Endodermal cell (in vitro differentiated cells): ENCODE data around the gene DPP3. TPM values are rescaled to one million over a fixed set of nuclear protein-coding genes. Genes with fewer than 3 reads are reported as not detected.
"Not testable (repeated sequence)": the region's sequence is repeated elsewhere in the genome, so short reads cannot be mapped to it uniquely, and the experiment has no call there.

Experiments
- DNase-seq: peaks from one replicate; pipeline ENCODE4 v3.0.0-alpha.2; 2017
- H3K27ac ChIP-seq: 2 replicates; pipeline ENCODE4 v1.5.1; 2013; ENCODE audit warnings: mild to moderate bottlenecking, low read depth, low read length, moderate library complexity
- H3K27me3 ChIP-seq: 2 replicates; pipeline ENCODE4 v1.6.1; 2013; ENCODE audit warnings: mild to moderate bottlenecking, low read length, moderate library complexity; ENCODE audit not compliant: insufficient read depth, control insufficient read depth, poor library complexity, severe bottlenecking
- H3K36me3 ChIP-seq: 2 replicates; pipeline ENCODE4 v1.7.0; 2013; ENCODE audit warnings: mild to moderate bottlenecking, low read length, moderate library complexity; ENCODE audit not compliant: control insufficient read depth, insufficient read depth
- H3K4me1 ChIP-seq: one replicate; pipeline ENCODE4 v1.7.0; 2013; ENCODE audit warnings: low read length; ENCODE audit not compliant: control insufficient read depth, insufficient read depth
- H3K4me3 ChIP-seq: 2 replicates; pipeline ENCODE4 v1.5.1; 2013; ENCODE audit warnings: mild to moderate bottlenecking, low read length, moderate library complexity
- H3K9ac ChIP-seq: 2 replicates; pipeline ENCODE4 v1.6.1; 2013; ENCODE audit warnings: mild to moderate bottlenecking, low read length, moderate library complexity; ENCODE audit not compliant: poor library complexity, severe bottlenecking; ENCODE audit errors: extremely low read depth
- H3K9me3 ChIP-seq: 2 replicates; pipeline ENCODE4 v1.6.1; 2013; ENCODE audit warnings: mild to moderate bottlenecking, low read length, moderate library complexity; ENCODE audit not compliant: control insufficient read depth
- H3K27ac Mint-ChIP-seq: 2 replicates; pipeline ENCODE4 v1.8.0; 2020; ENCODE audit warnings: mixed read lengths
- H3K27me3 Mint-ChIP-seq: 2 replicates; pipeline ENCODE4 v1.8.0; 2021; ENCODE audit warnings: mild to moderate bottlenecking, mixed read lengths; ENCODE audit not compliant: insufficient read depth
- H3K36me3 Mint-ChIP-seq: 2 replicates; pipeline ENCODE4 v1.8.0; 2020; ENCODE audit warnings: low read depth, mixed read lengths
- H3K4me1 Mint-ChIP-seq: 2 replicates; pipeline ENCODE4 v1.8.0; 2020; ENCODE audit warnings: mixed read lengths
- H3K4me3 Mint-ChIP-seq: 2 replicates; pipeline ENCODE4 v1.8.0; 2020; ENCODE audit warnings: mild to moderate bottlenecking, moderate library complexity, mixed read lengths
- H3K9me3 Mint-ChIP-seq: 2 replicates; pipeline ENCODE4 v1.8.0; 2020; ENCODE audit warnings: mild to moderate bottlenecking, mixed read lengths
- CTCF ChIP-seq: fragments of 200-600 bp; sonication (generic); conservative IDR thresholded peaks from 2 replicates; pipeline ENCODE4 v1.5.0; 2021; ENCODE audit warnings: antibody characterized with exemption, mild to moderate bottlenecking
- WGBS, 2 experiments: methylation state at CpG; one replicate each; pipeline versions ENCODE4 v1.1.5 to v1.1.7; 2013; ENCODE audit warnings: missing lambda C conversion rate in 2 of 2, mixed read lengths in 1 of 2; ENCODE audit not compliant: insufficient coverage in 1 of 2, insufficient read length in 1 of 2; 5-methylcytosine and 5-hydroxymethylcytosine counted together
- total RNA-seq, 2 donors: library from RNA; stranded (reverse); fragmentation: NEBNext Ultra II Directional in 1 of 2; extraction: Animal tissue kit (Norgen Biotek cat#: 25700) in 1 of 2; gene quantifications; 2 replicates in 1 of 2; 3 replicates in 1 of 2; pipeline ENCODE4 v1.2.1, GENCODE V29; 2021

Gene DPP3
- total RNA-seq, 2 donors from 2014 or later = 84.8 to 86.3 TPM

GRCh38 chr11:66542362-66542761 lies 62.1 kb downstream of the DPP3 start:
- H3K9me3 Mint-ChIP-seq = no peaks in the 10 kb centered on the region
- no peak overlapping the region for H3K27ac Mint-ChIP-seq
- no peaks in the 10 kb centered on the region for H3K27me3 Mint-ChIP-seq
- H3K4me3 ChIP-seq = no peak overlapping the region
- no peaks in the 10 kb centered on the region for H3K9me3 ChIP-seq
- DNase-seq = no peak
- WGBS, 2 experiments = 88 to 98% methylated on average over 10 of the region's 10 CpGs
- no peaks in the 10 kb centered on the region for H3K4me1 ChIP-seq
- peaks cover 16% of the 10 kb centered on the region for H3K4me1 Mint-ChIP-seq
- no peak overlapping the region for H3K4me3 Mint-ChIP-seq
- no peak overlapping the region for H3K27ac ChIP-seq
- TF ChIP-seq CTCF = no peak
- H3K9ac ChIP-seq = no peak overlapping the region
- no peaks in the 10 kb centered on the region for H3K36me3 ChIP-seq
- no peaks in the 10 kb centered on the region for H3K27me3 ChIP-seq
- H3K36me3 Mint-ChIP-seq = peaks cover 33% of the 10 kb centered on the region

- Mint-ChIP-seq H3K4me3 (peak overlapping the region; percentile 15), H3K36me3 (peaks cover 27% of the 10 kb centered on the region), H3K27ac (peak overlapping the region; percentile 19), H3K4me1 (peaks cover 17% of the 10 kb centered on the region), H3K27me3 (peaks cover 1% of the 10 kb centered on the region), H3K9me3 (no peaks in the 10 kb centered on the region)
- Histone ChIP-seq H3K9me3 (no peaks in the 10 kb centered on the region), H3K36me3 (no peaks in the 10 kb centered on the region), H3K4me3 (no peak overlapping the region), H3K4me1 (no peaks in the 10 kb centered on the region), H3K9ac (no peak overlapping the region), H3K27ac (no peak overlapping the region), H3K27me3 (no peaks in the 10 kb centered on the region)
- peak; percentile 77 for TF ChIP-seq CTCF
- WGBS, 2 experiments = 69 to 72% methylated on average over 25 to 26 of the region's 26 CpGs
- peak; percentile 88 for DNase-seq
Measured at GRCh38 chr11:66543263-66544107, 63.3 kb downstream of the DPP3 start.

- not testable (repeated sequence) for H3K9me3 Mint-ChIP-seq, H3K36me3 ChIP-seq, H3K27ac ChIP-seq, H3K4me1 ChIP-seq, H3K9me3 ChIP-seq, DNase-seq, H3K27me3 ChIP-seq, H3K27me3 Mint-ChIP-seq
- WGBS, 2 experiments = 86 to 91% methylated on average over 12 to 14 of the region's 14 CpGs
- H3K27ac Mint-ChIP-seq = peak overlapping the region; percentile 4
- H3K36me3 Mint-ChIP-seq = peaks cover 22% of the 10 kb centered on the region
- Histone ChIP-seq H3K4me3 (peak overlapping the region; percentile 91), H3K9ac (peak overlapping the region; percentile 82)
- H3K4me3 Mint-ChIP-seq = peak overlapping the region; percentile 69
- H3K4me1 Mint-ChIP-seq = peaks cover 24% of the 10 kb centered on the region
Measured at GRCh38 chr11:66544952-66545351, 64.7 kb downstream of the DPP3 start.
